ENCODE measurements around the gene VIPAS39.
A peak's percentile ranks its signal among the peaks of the same experiment; 100 is the strongest.
"Not testable (repeated sequence)": the region's sequence is repeated elsewhere in the genome, so short reads cannot be mapped to it uniquely, and the experiment has no call there.

VIPAS39 gene

GRCh38 chr14:77470224-77470870 lies 12.9 kb upstream of the VIPAS39 start:
- DNase-seq (ENCODE audit: low read depth): no peak

GRCh38 chr14:77469539-77469938 lies 12.1 kb upstream of the VIPAS39 start:
- DNase-seq (ENCODE audit: low read depth): no peak

DNA sequence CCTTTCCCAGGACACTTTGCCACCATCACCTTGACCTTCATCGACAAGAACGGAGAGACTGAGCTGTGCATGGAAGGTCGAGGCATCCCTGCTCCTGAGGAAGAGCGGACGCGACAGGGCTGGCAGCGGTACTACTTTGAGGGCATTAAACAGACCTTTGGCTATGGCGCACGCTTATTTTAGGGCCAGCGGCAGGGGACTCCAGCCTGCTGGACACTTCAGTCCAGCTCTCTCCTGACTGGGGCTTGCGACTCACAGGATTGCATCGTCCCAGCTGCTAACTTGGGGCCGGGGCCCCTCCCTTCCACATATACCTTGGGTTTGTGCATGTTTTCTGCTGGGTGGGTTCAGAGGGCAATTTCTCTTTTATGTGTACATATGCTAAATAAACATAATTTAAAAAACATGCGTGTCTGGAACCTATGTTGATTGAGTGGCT lies 11.7 kb upstream of the VIPAS39 start:
- DNase-seq (ENCODE audit: low read depth): no peak

- no peak for DNase-seq (ENCODE audit: low read depth)
These were observed 10.4 kb upstream of the VIPAS39 start for GRCh38 chr14:77467801-77468200.

DNA sequence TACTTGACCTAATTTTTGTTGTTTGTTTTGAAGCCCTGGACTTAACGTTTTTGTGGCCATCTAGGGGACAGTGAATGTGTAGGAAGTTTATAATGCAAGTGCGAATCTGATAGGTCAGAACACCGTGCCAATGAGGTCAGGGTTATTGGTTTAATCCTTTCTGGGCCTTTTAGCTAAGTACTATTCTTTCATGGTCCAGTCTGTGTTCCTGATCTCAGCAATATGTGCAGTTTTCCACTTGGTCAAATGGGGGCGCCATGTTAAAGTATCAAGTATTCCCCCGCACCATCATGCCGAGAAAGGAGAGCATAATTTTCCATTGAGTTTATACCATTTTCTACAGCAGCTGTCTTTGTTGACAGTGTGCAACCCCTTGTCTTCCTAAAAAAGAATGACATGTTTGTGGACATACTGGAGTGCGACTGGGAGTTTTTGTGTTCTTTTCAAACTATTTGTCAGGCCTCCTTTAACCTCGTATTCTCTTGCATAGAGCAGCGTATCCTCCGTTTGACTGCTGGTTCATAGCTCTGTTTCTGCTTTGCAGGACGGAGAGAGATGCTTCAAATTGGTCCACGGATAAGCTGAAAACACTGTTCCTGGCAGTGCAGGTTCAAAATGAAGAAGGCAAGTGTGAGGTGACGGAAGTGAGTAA lies 1.8 kb upstream of the VIPAS39 start:
- DNase-seq (ENCODE audit: low read depth): peak; percentile 8

DNA sequence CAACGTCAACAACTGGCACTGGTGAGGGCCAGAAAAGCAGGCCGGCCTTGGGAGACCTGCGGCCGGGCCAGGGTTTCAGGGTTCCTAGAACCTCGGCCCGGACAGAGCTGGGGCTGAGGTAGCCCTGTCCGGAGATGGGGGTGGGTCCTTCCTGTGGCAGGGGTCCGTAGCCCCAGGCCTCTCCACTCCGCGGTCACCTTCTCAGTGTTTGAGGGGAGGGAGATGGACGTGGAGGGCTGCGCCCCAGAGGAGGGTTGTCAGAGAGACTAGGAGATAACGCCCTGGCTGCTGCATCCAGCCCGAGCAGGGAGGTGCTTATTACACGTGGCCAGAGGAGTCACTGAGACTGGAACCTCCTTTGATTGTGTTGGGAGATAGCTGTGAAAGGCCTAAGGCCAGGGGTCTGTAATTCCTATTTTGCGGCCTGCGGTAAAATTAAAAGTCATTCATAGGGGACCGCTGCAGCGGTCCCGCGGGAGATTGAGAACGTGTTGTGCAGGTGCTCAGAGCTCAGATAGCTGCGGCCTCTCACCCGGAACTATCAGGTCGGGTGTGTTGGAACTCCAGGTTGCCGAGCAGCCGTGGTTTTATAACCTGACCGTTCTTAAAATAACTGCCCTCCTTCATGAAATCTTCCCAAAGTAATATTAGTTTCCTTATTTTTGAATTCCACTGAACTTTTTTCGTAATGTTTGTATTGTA lies 999 bp upstream of the VIPAS39 start:
- DNase-seq (ENCODE audit: low read depth): no peak

DNA sequence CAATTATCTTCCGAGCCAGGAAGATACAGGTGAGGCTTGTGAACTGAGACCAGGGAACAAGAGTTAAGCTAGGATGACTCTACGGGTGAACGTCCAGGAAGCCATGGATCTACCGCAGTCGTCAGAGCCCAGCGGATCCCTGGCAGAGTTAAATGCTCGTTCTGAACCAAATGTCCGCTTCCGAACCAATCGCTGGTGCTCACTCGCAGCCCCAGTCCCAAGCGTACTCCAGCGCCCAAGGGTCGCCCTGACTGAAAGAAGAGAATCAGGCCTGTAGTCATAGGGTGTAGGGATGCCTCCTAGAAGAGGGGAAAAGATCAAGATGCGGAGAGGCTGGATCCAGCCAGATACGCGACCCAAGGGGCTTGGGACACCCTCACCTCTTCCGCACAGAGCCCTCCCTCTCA lies 283 bp downstream of the VIPAS39 start:
- no peak for DNase-seq (ENCODE audit: low read depth)

- no peak for DNase-seq (ENCODE audit: low read depth)
These were observed 1.3 kb downstream of the VIPAS39 start for GRCh38 chr14:77455966-77456640.

DNA sequence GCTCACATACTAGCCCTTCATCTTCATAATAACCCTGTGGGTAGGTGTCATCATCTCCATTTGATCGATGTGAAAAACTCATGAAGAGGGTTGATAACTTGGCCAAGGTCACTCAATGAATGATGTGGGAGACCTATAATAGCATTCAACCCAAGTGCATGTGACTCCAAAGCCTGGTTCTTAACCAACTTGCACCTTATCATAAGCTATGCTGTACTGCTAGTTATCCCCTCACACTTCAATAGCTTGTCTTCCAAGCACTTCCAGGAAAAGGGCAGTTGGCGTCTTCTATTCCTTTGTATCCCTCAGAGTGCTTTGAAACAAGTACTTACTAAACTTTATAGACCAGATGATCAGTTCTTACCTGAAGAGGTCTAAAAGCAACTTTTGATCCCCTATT lies 15.2 kb downstream of the VIPAS39 start:
- no peak for DNase-seq (ENCODE audit: low read depth)

DNA sequence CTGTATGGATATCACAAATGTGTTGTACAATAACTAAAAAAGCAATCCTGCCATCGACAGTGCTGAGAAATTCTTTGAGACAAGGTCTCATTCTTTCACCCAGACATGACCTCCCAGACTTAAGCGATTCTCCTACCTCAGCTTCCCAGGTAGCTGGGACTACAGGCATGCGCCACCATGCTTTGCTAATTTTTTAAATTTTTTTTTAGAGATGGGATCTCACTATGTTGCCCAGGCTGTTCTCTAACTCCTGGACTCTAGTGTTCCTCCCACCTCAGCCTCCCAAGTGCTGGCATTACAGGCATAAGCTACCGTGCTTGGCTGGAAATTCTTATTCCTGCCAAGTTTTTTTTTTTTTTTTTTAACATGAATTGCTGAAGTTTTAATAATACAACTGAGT lies 17.5 kb downstream of the VIPAS39 start:
- no peak for DNase-seq (ENCODE audit: low read depth)

GRCh38 chr14:77438596-77438995 lies 18.8 kb downstream of the VIPAS39 start:
- no peak for DNase-seq (ENCODE audit: low read depth)

- no peak for DNase-seq (ENCODE audit: low read depth)
These were observed 21.4 kb downstream of the VIPAS39 start for GRCh38 chr14:77436042-77436441.

- no peak for DNase-seq (ENCODE audit: low read depth)
These were observed 31.0 kb downstream of the VIPAS39 start for GRCh38 chr14:77426396-77426795.

GRCh38 chr14:77424862-77425261 lies 32.5 kb downstream of the VIPAS39 start:
- DNase-seq (ENCODE audit: low read depth): no peak

DNA sequence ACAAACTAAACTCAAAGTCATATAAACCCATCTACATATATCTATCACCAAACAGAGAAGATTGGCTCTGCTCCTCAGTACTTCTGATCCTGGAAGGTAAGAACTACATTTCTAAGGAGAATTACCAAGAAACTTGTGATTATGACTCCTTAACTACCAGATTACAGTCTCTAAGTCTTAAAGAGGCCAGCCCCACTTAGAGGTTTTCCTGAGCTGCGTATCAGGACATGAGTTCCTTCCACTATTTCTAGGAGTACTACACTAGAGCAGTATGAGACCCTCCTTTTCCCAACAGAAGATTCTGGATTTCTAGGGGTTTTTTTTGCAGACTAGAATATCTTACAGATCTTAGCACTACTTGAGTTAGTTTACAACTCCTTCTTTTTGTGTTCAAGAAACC lies 34.0 kb downstream of the VIPAS39 start, which contains the start of gene NOXRED1:
TSS of gene NOXRED1 (minus strand) at position 101 of the 400 bp plus-strand sequence. CDS start 634 bp downstream, outside the sequence.
- no peak for DNase-seq (ENCODE audit: low read depth)

DNA sequence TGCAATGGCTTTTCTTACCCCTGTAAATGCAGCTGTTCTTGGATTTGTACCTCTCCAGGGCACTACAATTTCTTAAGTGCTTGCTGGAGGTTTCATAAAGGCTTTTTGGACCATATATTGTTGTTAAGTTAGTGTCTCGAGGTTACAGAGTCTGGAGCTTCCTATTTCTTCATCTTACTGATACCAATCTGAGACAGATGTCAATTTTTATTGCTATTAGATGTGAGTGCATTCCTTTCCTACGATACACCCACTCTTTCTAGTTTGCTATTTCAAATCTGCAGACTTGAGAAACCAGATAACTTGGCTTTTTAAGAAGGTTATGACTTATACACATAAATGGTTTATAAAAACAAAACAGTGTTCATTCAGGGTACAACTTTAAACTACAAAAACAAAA lies 36.2 kb downstream of the VIPAS39 start:
- DNase-seq (ENCODE audit: low read depth): no peak

DNA sequence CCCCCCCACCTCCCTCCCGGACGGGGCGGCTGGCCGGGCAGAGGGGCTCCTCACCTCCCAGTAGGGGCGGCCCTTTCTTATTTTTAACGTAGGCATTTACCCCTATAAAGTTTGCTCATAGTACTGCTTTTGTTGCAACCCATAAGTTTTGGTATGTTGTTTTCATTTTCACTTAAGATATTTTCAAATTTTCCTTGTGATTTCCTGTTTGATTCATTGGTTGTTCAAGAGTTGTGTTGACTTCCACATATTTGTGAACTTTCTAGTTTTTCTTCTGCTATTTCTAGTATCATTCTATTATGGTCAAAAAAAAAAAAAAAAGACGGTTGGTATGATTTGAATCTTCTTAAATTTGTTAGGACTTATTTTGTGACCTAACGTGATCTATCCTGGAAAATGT lies 40.6 kb downstream of the VIPAS39 start:
- no peak for DNase-seq (ENCODE audit: low read depth)

DNA sequence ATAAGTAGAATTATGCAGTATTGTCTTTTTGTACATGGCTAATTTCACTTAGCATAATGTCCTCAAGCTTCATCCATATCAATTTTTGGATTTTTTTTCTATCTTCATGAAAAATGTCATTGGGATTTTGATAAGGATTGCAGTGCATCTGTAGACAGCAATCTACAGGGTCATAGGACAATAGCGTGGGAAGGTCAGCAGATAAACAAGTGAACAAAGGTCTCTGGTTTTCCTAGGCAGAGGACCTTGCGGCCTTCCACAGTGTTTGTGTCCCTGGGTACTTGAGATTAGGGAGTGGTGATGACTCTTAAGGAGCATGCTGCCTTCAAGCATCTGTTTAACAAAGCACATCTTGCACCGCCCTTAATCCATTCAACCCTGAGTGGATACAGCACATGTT lies 41.3 kb downstream of the VIPAS39 start:
- not testable (repeated sequence) for DNase-seq (ENCODE audit: low read depth)

DNA sequence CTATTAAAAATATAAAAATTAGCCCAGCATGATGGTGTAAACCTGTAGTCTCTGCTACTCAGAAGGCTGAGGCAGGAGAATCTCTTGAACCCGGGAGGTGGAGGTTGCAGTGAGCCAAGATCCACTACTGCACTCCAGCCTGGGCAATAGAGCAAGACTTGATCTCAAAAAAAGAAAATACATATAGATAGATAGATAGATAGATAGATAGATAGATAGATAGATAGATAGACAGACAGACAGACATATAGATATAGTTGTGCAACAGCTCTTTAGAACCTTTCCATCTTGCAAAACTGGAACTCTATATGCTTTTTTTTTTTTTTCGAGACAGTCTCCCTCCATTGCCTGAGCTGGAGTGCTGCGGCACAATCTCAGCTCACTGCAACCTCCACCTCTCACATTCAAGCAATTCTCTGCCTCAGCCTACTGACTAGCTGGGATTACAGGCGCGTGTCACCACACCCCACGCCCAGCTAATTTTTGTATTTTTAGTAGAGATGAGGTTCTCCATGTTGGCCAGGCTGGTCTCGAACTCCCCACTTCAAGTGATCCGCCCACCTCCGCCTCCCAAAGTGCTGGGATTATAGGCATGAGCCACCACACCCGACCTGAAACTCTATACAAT lies 41.9 kb downstream of the VIPAS39 start:
- not testable (repeated sequence) for DNase-seq (ENCODE audit: low read depth)

GRCh38 chr14:77409131-77409533 lies 48.3 kb downstream of the VIPAS39 start:
- DNase-seq (ENCODE audit: low read depth): no peak

GRCh38 chr14:77407158-77407557 lies 50.2 kb downstream of the VIPAS39 start:
- DNase-seq (ENCODE audit: low read depth): no peak

DNA sequence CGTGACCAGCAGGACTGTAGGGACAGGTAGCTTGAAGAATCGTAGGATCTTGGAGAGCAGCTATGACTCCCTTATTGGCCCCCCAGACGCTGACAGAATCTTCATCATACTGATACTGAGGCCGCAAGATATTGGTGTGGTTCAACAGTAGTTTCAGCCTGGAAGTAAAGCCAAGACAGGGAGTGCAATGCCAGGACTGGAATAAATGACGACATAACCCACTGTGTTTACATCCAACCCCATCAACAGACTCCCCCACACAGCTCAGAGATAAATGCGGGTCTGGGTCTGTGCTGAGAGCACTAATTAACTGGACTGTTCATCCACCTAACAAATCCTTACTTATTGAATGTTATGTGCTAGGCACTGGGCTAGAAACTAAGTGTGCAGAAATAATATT lies 50.7 kb downstream of the VIPAS39 start:
- DNase-seq (ENCODE audit: low read depth): no peak
